ENCODE results near the gene RLN3.

DNA sequence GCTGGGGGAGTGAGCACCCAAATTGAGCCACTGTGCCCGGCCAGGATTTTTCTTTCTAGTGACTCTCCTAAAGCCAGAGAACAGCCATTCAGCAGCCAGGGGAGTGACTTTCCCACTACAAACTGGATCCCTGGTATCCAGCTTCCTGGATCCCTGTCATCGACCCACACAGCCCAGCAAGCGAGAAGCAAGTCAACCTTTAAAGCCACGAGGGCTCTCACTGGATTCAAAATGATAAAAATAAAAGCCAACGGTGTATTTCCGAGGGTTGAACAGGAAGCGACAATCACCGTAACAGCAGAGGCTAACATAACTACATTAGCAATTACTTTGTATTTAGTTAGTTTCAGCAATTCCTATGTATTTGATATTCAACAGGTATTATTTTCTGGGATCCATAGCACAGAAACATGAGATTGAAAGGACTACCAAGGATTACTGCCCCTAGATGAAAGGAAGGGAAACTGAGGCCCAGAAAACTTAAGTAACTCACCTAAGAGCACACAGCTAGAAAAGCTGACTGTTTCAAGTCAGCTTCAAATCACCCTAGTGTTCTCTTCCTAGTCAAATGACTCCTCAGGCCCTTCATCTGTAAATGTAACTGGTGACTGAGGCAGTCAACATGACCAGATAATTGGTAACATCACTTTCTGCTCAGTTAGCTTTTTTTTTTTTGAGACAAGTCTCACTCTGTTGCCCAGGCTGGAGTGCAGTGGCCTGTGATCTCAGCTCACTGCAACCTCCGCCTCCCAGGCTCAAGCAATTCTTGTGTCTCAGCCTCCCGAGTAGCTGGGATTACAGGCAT lies 24.5 kb upstream of the RLN3 start:
- TF ChIP-seq POLR2AphosphoS5 (IDR thresholded peaks at IDR 0.05; ENCODE audit: borderline replicate concordance, low read depth, low read length) (no peak), EZH2 (IDR thresholded peaks at IDR 0.05) (no peak), FOXP2 (optimal IDR thresholded peaks at IDR 0.05; ENCODE audit: control extremely low read depth, extremely low read length, insufficient read depth) (no peak)
